Nucleus accumbens (tissue), 56 donors: ENCODE data around the gene SACM1L.
"Not testable (repeated sequence)": the region's sequence is repeated elsewhere in the genome, so short reads cannot be mapped to it uniquely, and the experiment has no call there.

Source experiments
- DNase-seq, 56 donors: peaks; one replicate each; lab custom pipeline; 2025; lab: John Stamatoyannopoulos, UW

SACM1L gene

DNA sequence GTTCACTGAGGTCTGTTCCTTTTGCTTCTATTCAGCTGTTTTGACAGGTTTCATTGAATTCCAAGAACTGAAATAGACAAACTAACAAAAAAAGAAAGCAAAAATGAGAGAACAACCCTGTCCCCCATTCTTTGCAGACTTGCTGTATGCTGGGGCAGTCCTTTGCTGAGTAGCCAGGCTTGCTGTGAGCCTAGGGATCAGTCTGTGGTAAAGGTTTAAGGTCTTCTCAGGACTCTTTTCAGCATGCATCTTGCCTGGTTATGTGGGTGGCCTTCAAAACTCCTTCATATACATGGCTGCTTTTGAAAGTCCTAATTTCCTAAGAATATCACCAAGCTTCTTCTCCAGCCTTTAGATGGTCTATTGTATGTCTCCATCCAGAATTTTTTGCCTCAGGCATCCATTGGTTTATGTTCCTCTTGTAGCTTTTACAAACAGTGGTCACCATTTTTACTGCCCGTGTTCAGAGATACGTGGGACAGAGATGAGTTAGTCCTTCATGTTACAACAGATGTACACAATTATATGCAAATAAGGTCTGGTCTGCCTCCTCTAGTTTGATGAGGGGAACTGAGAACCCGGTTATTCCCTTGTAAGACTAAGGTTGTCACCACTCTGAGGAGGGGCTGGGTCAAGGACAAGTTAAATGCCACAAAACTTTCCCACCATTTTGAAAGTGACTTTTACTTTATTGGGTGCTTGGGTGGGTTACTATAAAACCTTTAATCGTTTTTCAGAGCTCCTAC, 41.4 kb downstream of the SACM1L start:
- no peak for DNase-seq

GRCh38 chr3:45736707-45737106, 47.5 kb downstream of the SACM1L start:
- no peak for DNase-seq

GRCh38 chr3:45737234-45737633, 48.0 kb downstream of the SACM1L start:
- DNase-seq = no peak

- DNase-seq = no peak
Observed at GRCh38 chr3:45739991-45740390, 50.8 kb downstream of the SACM1L start.

DNA sequence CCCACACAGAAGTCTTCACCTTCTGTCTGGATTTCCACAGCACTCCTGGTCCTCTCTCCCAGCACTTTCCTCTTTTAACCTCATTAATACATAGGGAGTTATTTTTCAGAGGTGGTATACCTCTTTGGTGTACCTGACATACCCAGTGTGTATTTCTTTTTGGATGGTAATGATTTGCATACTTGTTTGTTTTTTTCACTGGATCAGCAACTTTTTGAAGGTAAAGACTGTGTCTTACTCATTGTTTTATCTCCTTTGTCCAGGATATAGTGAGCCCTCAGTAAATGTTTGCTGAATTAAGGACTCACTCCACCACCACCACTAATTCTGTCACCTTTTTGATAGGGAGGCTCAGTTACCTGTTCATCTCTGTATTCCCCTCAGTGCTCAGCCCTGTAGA, 52.1 kb downstream of the SACM1L start:
- DNase-seq = no peak

GRCh38 chr3:45741742-45742460, 52.7 kb downstream of the SACM1L start:
- no peak for DNase-seq

- no peak for DNase-seq
Observed at GRCh38 chr3:45742461-45743089, 53.4 kb downstream of the SACM1L start.

DNA sequence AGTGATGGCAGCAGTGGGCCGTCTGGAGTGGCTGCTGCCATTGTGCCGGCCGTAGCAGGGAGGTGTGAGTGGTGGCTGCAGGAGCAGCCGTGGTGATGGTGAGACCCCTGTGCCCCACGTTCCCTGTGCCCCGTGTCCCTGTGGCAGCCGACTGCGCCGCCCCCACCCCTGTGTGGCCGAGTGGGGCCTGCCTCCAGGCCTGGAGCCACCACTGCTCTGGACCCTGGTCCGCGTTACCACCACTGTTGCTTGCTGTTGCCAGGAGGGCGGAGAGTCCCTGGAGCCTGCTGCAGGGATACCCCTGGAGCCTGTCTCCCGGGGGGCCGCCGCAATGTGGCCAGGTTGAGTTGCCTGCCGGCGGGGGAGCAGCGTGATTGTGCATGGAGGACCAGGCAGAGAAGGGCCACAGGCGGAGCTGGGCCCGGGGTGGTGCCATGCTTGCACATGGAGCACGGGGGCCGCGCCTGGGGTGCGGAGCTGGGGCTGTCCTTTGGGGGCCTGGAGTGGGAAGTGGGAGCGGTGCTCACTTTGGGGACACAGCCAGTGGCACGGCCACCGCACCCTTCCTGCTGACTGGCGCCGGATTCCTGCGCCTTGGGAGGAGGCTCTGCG, 57.1 kb downstream of the SACM1L start:
- DNase-seq = no peak

GRCh38 chr3:45746777-45747622, 57.8 kb downstream of the SACM1L start:
- no peak for DNase-seq

DNA sequence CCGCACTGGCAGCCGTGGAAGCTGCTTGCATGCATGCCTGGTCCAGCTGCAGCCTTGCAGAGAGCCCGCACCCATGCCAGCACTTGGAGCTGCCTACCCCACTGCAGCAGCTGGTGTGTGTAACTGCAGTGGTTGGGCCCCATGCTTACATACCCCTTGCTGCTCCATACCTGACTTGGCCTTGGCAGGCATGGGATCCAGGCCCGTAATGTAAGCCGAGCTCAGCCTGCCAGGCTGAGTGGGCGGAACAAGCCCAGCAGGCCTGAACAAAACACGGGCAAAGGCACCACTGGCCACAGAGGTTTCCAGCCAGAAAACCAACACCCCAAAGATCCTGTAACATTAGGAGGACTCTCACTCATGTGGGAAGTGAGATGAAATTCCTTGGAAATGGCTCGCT, 58.9 kb downstream of the SACM1L start:
- DNase-seq = no peak

- DNase-seq = not testable (repeated sequence)
Observed at GRCh38 chr3:45749036-45749600, 59.9 kb downstream of the SACM1L start.

DNA sequence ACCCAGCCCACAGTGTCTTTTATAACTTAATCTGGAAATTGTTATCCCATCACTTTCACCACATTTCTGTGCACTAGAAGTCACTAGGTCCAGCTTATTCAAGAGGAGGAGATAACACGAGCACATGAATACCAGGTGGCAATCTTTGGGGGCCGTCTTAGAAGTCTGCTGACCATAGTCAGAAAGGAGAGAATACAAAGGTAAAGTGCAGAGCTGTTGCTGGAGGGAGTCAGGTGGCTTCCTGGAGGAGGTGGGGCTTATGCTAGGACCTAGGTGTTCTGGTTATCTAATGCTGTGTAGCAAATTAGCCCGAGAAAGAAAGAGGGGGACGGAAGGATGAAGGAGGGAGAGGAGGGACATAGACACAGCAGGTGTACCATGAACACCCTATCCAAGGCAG, 60.7 kb downstream of the SACM1L start:
- no peak for DNase-seq

DNA sequence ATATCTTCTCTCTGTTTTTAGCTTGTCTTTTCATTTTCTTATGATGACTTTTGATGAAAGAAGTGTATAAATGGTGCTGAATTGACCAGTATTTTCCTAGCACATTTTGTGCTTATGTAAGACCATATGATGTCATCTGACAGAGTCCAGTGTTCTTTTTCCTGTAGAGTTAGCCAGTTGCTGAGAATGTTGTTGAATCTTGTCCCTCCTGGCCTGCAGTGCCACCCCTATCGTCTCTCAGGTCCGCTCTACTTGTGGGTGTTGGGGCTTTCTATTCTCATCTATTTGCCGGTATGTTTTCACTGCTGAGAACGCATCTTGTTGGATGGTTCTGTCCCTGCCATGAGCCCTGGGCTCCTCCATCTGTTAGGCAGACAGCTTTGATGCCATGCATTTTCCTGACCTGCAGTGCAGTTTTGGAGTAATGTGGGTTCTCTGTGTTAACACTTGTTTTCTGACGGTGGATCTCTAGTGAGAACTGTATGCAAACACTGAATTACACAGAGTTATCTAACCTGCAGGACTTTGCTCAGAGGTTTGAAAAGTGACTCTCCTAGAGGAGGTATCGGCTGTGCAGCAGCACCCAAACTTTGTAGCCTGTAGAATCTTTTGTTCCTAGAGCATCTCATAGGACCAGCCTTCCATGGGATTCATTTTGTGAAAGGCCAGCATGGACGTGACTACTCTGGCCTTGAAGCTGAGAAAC, 62.5 kb downstream of the SACM1L start:
- no peak for DNase-seq

DNA sequence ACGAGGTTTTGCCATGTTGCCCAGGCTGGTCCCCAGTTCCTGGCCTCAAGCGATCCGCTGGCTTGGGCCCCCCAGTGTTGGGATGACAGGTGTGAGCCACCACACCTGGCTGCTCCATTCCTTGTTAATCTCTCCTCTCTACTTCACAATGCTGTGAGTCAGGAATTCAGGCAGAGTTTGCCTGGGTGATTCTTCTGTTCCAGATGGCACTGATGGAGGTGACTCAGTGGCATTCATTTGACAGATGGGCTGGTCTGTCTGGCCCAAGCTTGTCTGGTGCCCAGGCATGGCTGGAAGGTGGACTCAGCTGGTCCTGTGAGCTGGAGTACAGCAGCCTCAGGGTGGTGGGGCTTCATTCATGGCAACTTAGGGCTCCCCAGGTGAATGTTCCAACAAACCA, 63.9 kb downstream of the SACM1L start:
- no peak for DNase-seq

DNA sequence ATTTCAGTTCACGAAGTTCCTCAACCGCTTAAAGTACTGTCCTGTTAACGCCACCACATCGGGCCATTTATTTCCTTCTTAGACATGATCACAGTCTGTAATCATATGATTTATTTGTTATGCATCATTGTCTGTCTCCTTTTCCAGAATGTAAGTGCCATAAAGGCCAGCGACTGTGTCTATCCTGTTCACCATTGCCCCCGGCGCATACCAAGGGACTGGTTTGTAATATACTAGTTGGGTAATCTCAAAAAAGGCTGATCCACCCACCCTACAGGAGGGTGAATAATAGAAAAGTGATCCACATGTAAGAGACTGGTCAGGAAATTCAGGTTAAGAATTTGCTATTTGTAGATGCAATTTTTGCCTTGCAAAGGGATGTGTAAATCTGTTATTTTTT, 65.3 kb downstream of the SACM1L start:
- no peak for DNase-seq

DNA sequence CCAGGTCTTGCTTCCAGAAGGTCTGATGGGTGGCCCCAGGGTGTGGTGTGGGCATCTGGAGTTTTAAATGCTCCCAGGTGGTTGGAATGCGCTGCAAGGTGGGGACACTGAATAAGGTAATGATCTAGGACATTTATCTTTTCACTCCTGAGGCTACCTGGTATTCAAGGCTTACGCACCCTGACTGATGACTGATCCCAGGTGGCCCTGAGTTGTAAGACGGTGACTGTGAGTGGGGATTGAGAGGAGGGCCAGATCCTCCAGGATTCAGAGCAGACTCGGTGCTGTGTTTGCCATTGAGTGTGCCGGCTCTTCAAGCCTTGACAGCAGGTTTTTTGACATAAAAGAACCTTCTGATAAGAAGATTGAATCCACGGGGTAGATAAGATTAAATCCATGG, 66.9 kb downstream of the SACM1L start:
- no peak for DNase-seq

- not testable (repeated sequence) for DNase-seq
Observed at GRCh38 chr3:45757141-45757540, 67.9 kb downstream of the SACM1L start.

- no peak for DNase-seq
Observed at GRCh38 chr3:45758871-45759270, 69.7 kb downstream of the SACM1L start.

GRCh38 chr3:45759851-45760250, 70.7 kb downstream of the SACM1L start:
- DNase-seq = no peak
